H1 (cell line): ENCODE results near the gene TREM1. TPM values are rescaled to one million over a fixed set of nuclear protein-coding genes. Genes with fewer than 3 reads are reported as not detected.

Experiments used
- CHD1 ChIP-seq: IDR thresholded peaks from 2 replicates; pipeline ENCODE4 v1.6.1; 2012; ENCODE audit warnings: low read depth, low read length, improper control_type of control experiment
- EGR1 ChIP-seq: IDR thresholded peaks from 2 replicates; pipeline ENCODE4 v1.6.1; 2011; ENCODE audit warnings: low read depth, low read length, borderline replicate concordance
- JUN ChIP-seq: IDR thresholded peaks from 2 replicates; pipeline ENCODE4 v1.6.1; 2011; ENCODE audit warnings: low read depth, mild to moderate bottlenecking, improper control_type of control experiment, low read length
- RAD21 ChIP-seq, 2 experiments: IDR thresholded peaks in 1 of 2; conservative IDR thresholded peaks in 1 of 2; 2 replicates each; pipeline ENCODE4 v1.6.1; 2011; ENCODE audit warnings: low read depth in 2 of 2, low read length in 2 of 2, improper control_type of control experiment in 1 of 2, inconsistent platforms in 1 of 2, mild to moderate bottlenecking in 1 of 2, moderate library complexity in 1 of 2
- RBBP5 ChIP-seq: IDR thresholded peaks from 2 replicates; pipeline ENCODE4 v1.7.1; 2012; ENCODE audit warnings: low read depth, mild to moderate bottlenecking, inconsistent platforms, low read length, moderate library complexity, borderline replicate concordance
- RNF2 ChIP-seq: fragments of 200-900, 300-1000 bp; sonication (generic); IDR thresholded peaks from 2 replicates; pipeline ENCODE4 v1.7.1; 2016; ENCODE audit warnings: borderline replicate concordance, low read depth, mild to moderate bottlenecking, antibody characterized with exemption, low read length; ENCODE audit not compliant: poor library complexity, severe bottlenecking; ENCODE audit errors: missing control alignments
- polyA plus RNA-seq, 7 experiments: library from polyadenylated mRNA; depleted of rRNA in 3 of 7; stranded (reverse) in 5 of 7; unstranded in 2 of 7; fragments of >200 nt in 5 of 7; fragments of 200-250 nt in 2 of 7; gene quantifications; 1 replicate in 5 of 7; 2 replicates in 1 of 7; 4 replicates in 1 of 7; pipeline versions ENCODE4 v1.2.1 to v1.2.3, GENCODE V29; 2011 to 2013; ENCODE audit warnings: missing spikeins in 2 of 7, mixed read lengths in 2 of 7
- total RNA-seq: library from RNA; stranded (reverse); fragmentation: NEBNext Ultra II Directional; extraction: Animal tissue kit (Norgen Biotek cat#: 25700); gene quantifications from 2 replicates; pipeline ENCODE4 v1.2.1, GENCODE V29; 2021
- TF ChIP-seq, protein P1 (sequence below): IDR thresholded peaks from 2 replicates; pipeline ENCODE4 v1.6.1; 2011; ENCODE audit warnings: low read depth, mild to moderate bottlenecking, low read length; ENCODE audit not compliant: insufficient read depth

TREM1 gene
- total and polyA plus RNA-seq, 2 of the 8 experiments (the other 6 are each of a cell fraction or from before 2014, with no cell fraction given), result not detected

DNA sequence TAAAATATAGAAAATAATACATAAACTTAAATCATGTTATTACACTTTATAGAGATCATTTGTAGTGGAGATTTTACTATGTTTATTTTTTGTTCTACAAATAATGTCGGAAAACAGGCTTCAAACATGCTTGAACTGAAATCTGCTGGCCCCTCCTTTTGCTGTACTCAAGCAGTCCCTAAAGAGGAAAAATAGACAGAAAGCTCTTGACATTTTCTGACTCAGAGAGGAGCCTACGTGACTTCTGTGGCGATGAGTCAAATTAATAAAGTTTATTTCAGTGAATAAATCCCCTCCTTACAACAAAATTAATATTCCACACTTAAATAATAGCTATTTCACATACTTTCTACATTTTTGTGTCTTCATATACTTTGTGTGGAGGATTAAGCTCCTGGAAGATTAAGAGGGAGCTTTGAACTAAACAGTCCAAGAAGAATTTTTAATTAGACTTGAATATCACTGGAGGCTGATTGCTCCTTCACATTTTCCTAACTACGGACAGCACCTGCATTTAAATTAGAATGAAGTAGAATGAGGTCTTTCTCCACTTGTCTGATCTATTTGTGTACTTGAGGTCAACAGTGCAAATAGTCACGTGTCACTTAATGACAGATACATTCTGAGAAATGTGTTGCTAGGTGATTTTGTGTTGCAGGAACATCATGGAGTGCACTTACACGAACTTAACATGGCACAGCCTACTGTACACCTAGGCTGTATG lies 1.7 kb upstream of the TREM1 start (continued):
- TF ChIP-seq EGR1 (no peak), JUN (no peak), RAD21 (IDR thresholded peaks at IDR 0.05 in 1 of 2, conservative IDR thresholded peaks at IDR 0.05 in 1 of 2; ENCODE audit: low read depth in 2 of 2, low read length in 2 of 2) (no peak), RBBP5 (no peak), CHD1 (no peak), RNF2 (no peak)
- TF ChIP-seq, protein P1, sequence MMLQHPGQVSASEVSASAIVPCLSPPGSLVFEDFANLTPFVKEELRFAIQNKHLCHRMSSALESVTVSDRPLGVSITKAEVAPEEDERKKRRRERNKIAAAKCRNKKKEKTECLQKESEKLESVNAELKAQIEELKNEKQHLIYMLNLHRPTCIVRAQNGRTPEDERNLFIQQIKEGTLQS, result no peak
